ENCODE results near the gene GIT1.

Gene GIT1

GRCh38 chr17:29616300-29617048 is 27.0 kb upstream of the GIT1 start:
- no peak for DNase-seq (ENCODE audit: low read depth)

- no peak for DNase-seq (ENCODE audit: low read depth)
Observed at GRCh38 chr17:29615492-29616299, 26.2 kb upstream of the GIT1 start.

GRCh38 chr17:29615048-29615385 is 25.6 kb upstream of the GIT1 start:
- no peak for DNase-seq (ENCODE audit: low read depth)

GRCh38 chr17:29614349-29615047 is 25.1 kb upstream of the GIT1 start:
- DNase-seq (ENCODE audit: low read depth): no peak

- DNase-seq (ENCODE audit: low read depth): no peak
Observed at GRCh38 chr17:29613856-29614255, 24.4 kb upstream of the GIT1 start.

GRCh38 chr17:29613352-29613837 is 23.9 kb upstream of the GIT1 start:
- DNase-seq (ENCODE audit: low read depth): peak; percentile 64

- DNase-seq (ENCODE audit: low read depth): no peak
Observed at GRCh38 chr17:29612404-29613280, 23.2 kb upstream of the GIT1 start.

GRCh38 chr17:29612094-29612403 is 22.6 kb upstream of the GIT1 start:
- no peak for DNase-seq (ENCODE audit: low read depth)

GRCh38 chr17:29611351-29612093 is 22.1 kb upstream of the GIT1 start:
- DNase-seq (ENCODE audit: low read depth): no peak

GRCh38 chr17:29610395-29610794 is 20.9 kb upstream of the GIT1 start:
- DNase-seq (ENCODE audit: low read depth): no peak

GRCh38 chr17:29608986-29609385 is 19.5 kb upstream of the GIT1 start:
- DNase-seq (ENCODE audit: low read depth): no peak

- no peak for DNase-seq (ENCODE audit: low read depth)
Observed at GRCh38 chr17:29607557-29608195, 18.2 kb upstream of the GIT1 start.

- no peak for DNase-seq (ENCODE audit: low read depth)
Observed at GRCh38 chr17:29603109-29603674, 13.7 kb upstream of the GIT1 start.

- DNase-seq (ENCODE audit: low read depth): no peak
Observed at GRCh38 chr17:29597361-29598172, 8.1 kb upstream of the GIT1 start.

GRCh38 chr17:29596811-29597210 is 7.4 kb upstream of the GIT1 start:
- DNase-seq (ENCODE audit: low read depth): no peak

GRCh38 chr17:29595943-29596774 is 6.7 kb upstream of the GIT1 start:
- no peak for DNase-seq (ENCODE audit: low read depth)

GRCh38 chr17:29595107-29595942 is 5.9 kb upstream of the GIT1 start:
- no peak for DNase-seq (ENCODE audit: low read depth)
